Measurements from ENCODE around the gene KRT31. TPM values are rescaled to one million over a fixed set of nuclear protein-coding genes. Genes with fewer than 3 reads are reported as not detected.

Gene KRT31
- polyA plus RNA-seq, 2 of the 4 experiments (the other 2 are of a cell fraction) = not detected

DNA sequence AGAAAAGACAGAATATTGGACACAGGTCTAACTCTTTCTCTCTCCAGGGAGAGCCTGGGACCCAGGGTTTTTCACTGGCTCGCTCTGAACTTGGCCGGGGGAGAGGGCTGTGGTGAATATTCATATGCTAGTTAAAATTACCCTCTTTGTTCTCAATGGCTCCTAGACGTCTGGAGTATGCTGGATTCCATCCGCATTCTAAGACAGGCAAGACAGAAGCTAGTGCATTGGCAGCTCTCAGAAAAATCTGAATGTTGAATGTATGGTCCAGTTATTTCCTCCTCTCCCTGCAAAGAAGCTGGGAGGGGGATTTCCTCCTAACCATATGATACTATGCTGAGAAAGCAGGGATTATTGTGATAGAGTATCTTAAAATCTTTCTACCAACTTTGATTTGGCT lies 9.7 kb downstream of the KRT31 start:
- ChIA-PET CTCF (interaction anchor here (0.8 kb wide), 1 partner anchor 22 kb away, joined by 3 read pairs; no protein-coding TSS in a partner anchor), POLR2A (no interaction called here)
- H3K27ac ChIP-seq = no peak overlapping the region
- no peak for DNase-seq (ENCODE audit: low read depth in 1 of 2, low spot score in 1 of 2)
- no peak for FAIRE-seq
- WGBS (ENCODE audit: missing lambda C conversion rate) = 61% methylated on average over 4 of the region's 4 CpGs
- H3K4me1 ChIP-seq = no peaks in the 10 kb centered on the region
- H3K9me3 ChIP-seq = peaks cover 19% of the 10 kb centered on the region
- no peak for TF ChIP-seq FOXS1 (CRISPR knock-in tag; IDR thresholded peaks at IDR 0.05)
- no peak for TF ChIP-seq RAD21 (conservative IDR thresholded peaks at IDR 0.05 in 1 of 2, IDR thresholded peaks at IDR 0.05 in 1 of 2)
- TF ChIP-seq, protein P1, sequence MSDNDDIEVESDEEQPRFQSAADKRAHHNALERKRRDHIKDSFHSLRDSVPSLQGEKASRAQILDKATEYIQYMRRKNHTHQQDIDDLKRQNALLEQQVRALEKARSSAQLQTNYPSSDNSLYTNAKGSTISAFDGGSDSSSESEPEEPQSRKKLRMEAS (IDR thresholded peaks at IDR 0.05) = no peak
- no peak for TF ChIP-seq RARB (CRISPR knock-in tag; IDR thresholded peaks at IDR 0.05)
- TF ChIP-seq KDM1A (IDR thresholded peaks at IDR 0.05; ENCODE audit: low read depth) = no peak
- TF ChIP-seq, protein P2, sequence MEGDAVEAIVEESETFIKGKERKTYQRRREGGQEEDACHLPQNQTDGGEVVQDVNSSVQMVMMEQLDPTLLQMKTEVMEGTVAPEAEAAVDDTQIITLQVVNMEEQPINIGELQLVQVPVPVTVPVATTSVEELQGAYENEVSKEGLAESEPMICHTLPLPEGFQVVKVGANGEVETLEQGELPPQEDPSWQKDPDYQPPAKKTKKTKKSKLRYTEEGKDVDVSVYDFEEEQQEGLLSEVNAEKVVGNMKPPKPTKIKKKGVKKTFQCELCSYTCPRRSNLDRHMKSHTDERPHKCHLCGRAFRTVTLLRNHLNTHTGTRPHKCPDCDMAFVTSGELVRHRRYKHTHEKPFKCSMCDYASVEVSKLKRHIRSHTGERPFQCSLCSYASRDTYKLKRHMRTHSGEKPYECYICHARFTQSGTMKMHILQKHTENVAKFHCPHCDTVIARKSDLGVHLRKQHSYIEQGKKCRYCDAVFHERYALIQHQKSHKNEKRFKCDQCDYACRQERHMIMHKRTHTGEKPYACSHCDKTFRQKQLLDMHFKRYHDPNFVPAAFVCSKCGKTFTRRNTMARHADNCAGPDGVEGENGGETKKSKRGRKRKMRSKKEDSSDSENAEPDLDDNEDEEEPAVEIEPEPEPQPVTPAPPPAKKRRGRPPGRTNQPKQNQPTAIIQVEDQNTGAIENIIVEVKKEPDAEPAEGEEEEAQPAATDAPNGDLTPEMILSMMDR (IDR thresholded peaks at IDR 0.05) = no peak
- TF ChIP-seq ZC3H11A (IDR thresholded peaks at IDR 0.05) = no peak
- no peak overlapping the region for H3K4me3 ChIP-seq
- ATAC-seq = no peak
- no peak overlapping the region for H3K4me2 ChIP-seq

DNA sequence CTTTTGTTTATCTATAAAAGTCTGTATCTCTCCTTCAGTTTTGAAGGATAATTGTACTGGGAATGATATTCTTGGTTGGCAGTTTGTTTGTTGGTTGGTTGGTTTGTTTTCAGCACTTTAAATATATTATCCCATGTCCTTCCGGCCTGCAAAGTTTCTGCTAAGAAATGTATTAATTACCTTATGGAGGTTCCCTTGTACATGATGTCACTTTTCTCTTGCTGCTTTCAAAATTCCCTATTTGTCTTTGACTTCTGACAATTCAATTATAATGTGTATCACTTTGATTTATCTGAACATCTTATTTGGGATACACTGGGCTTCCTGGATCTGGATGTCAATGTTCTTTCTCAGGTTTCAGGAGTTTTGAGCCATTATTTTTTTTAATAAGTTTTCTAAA lies 11.2 kb downstream of the KRT31 start:
- H3K4me2 ChIP-seq = no peak overlapping the region

DNA sequence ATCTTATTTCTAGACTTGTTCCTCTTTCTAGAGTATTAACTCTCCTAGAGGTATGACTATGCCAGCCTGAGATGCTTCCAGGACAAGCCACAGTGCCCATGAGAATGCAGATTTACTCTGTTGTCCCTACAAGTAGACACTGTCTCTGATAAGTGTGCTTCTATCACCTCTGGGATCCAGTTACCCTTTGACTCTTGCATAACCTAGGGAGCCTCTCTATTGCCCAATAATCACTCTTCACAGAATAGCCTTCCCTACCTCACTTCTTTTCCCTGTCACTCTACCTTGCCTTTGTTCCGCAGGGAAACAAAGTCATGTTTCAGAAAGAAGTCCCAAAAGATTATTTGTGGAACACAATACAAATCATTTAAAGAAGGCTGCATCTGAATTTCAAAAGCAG lies 13.7 kb downstream of the KRT31 start:
- no peak for DNase-seq (ENCODE audit: low read depth in 1 of 2, low spot score in 1 of 2)
- no peak overlapping the region for H3K4me3 ChIP-seq
- FAIRE-seq = no peak
- TF ChIP-seq CEBPB (IDR thresholded peaks at IDR 0.05) = peak; percentile 42 to 71; a peak in 3 of 4 replicates
- TF ChIP-seq ZC3H11A (IDR thresholded peaks at IDR 0.05) = no peak
- H3K27ac ChIP-seq = no peak overlapping the region
- ChIA-PET CTCF (interaction anchor here (0.6 kb wide), 1 partner anchor 32 kb away, joined by 3 read pairs; no protein-coding TSS in a partner anchor), POLR2A (no interaction called here)
- no peak for ATAC-seq
- peaks cover 10% of the 10 kb centered on the region for H3K4me1 ChIP-seq
- H3K9me3 ChIP-seq = peaks cover 19% of the 10 kb centered on the region
- WGBS (ENCODE audit: missing lambda C conversion rate) = 93% methylated on average over 1 of the region's 1 CpG
- no peak overlapping the region for H3K4me2 ChIP-seq

More for the DNA sequence above, 11.2 kb downstream of the KRT31 start:
- ChIA-PET POLR2A (no interaction called here), CTCF (interaction anchor here (1.6 kb wide), 1 partner anchor 163 kb away, joined by 5 read pairs; no protein-coding TSS in a partner anchor)
- FAIRE-seq (peak; percentile 43), DNase-seq (ENCODE audit: low read depth in 1 of 2, low spot score in 1 of 2) (no peak), ATAC-seq (no peak)
- Histone ChIP-seq H3K4me1 (no peaks in the 10 kb centered on the region), H3K4me3 (no peak overlapping the region), H3K9me3 (peaks cover 19% of the 10 kb centered on the region), H3K27ac (no peak overlapping the region)
- WGBS (ENCODE audit: missing lambda C conversion rate) = 92% methylated on average over 1 of the region's 1 CpG
- TF ChIP-seq POLR2AphosphoS2 (conservative IDR thresholded peaks at IDR 0.05; ENCODE audit: low read length) = no peak
- TF ChIP-seq ESRRA (IDR thresholded peaks at IDR 0.05; ENCODE audit: borderline replicate concordance, low read length) = no peak
- TF ChIP-seq NFE2L2 (conservative IDR thresholded peaks at IDR 0.05; ENCODE audit: low read length) = no peak
- TF ChIP-seq, protein P2 (IDR thresholded peaks at IDR 0.05) = no peak
- no peak for TF ChIP-seq ZNF302 (CRISPR knock-in tag; IDR thresholded peaks at IDR 0.05)
- TF ChIP-seq, protein P3, sequence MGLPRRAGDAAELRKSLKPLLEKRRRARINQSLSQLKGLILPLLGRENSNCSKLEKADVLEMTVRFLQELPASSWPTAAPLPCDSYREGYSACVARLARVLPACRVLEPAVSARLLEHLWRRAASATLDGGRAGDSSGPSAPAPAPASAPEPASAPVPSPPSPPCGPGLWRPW (IDR thresholded peaks at IDR 0.05) = no peak
- no peak for TF ChIP-seq BHLHE40 (IDR thresholded peaks at IDR 0.05; ENCODE audit: low read depth, low read length)
- no peak for TF ChIP-seq ZSCAN20 (CRISPR knock-in tag; IDR thresholded peaks at IDR 0.05)
- TF ChIP-seq CBX8 (IDR thresholded peaks at IDR 0.05) = no peak
- TF ChIP-seq HEYL (CRISPR knock-in tag; IDR thresholded peaks at IDR 0.05) = no peak
- TF ChIP-seq FOSL2 (IDR thresholded peaks at IDR 0.05) = no peak
- TF ChIP-seq FOSL2 (CRISPR knock-in tag; IDR thresholded peaks at IDR 0.05) = no peak
- no peak for TF ChIP-seq RCOR1 (IDR thresholded peaks at IDR 0.05; ENCODE audit: low read depth, low read length)

All from A549 (cell line).